Limb (tissue), 2 donors: Measurements from ENCODE around the gene YOD1.

Experiments
- DNase-seq, 2 donors: peaks; one replicate each; pipeline ENCODE4 v3.0.0-alpha.2; 2016; ENCODE audit errors: extremely low spot score in 2 of 2

YOD1 gene

GRCh38 chr1:207051191-207051943 is at the start of gene YOD1:
TSS of gene YOD1 (minus strand) at chr1:207051208. CDS start at chr1:207051030, 178 bp downstream.
- DNase-seq: no peak

GRCh38 chr1:207097871-207098324 is 46.9 kb upstream of the YOD1 start:
- DNase-seq: no peak

GRCh38 chr1:207093944-207094343 is 42.9 kb upstream of the YOD1 start:
- no peak for DNase-seq

GRCh38 chr1:207091200-207091908 is 40.3 kb upstream of the YOD1 start:
- no peak for DNase-seq

- DNase-seq: no peak
Observed at GRCh38 chr1:207089627-207090355, 38.8 kb upstream of the YOD1 start.

- DNase-seq: no peak
Observed at GRCh38 chr1:207088701-207089626, 38.0 kb upstream of the YOD1 start, which contains the start of gene C4BPB. TSS of gene C4BPB (plus strand) at chr1:207088860. CDS start at chr1:207089532, 672 bp downstream.

- DNase-seq: no peak
Observed at GRCh38 chr1:207088161-207088560, 37.2 kb upstream of the YOD1 start.

- no peak for DNase-seq
Observed at GRCh38 chr1:207085887-207086286, 34.9 kb upstream of the YOD1 start.

- DNase-seq: peak; percentile 53 to 70
Observed at GRCh38 chr1:207084701-207085180, 33.7 kb upstream of the YOD1 start.

GRCh38 chr1:207084232-207084631 is 33.2 kb upstream of the YOD1 start:
- no peak for DNase-seq

- no peak for DNase-seq
Observed at GRCh38 chr1:207081806-207082205, 30.8 kb upstream of the YOD1 start.

- DNase-seq: no peak
Observed at GRCh38 chr1:207081088-207081487, 30.1 kb upstream of the YOD1 start.

GRCh38 chr1:207079706-207080241 is 28.8 kb upstream of the YOD1 start:
- DNase-seq: no peak

GRCh38 chr1:207078578-207079132 is 27.6 kb upstream of the YOD1 start:
- DNase-seq: no peak

- DNase-seq: peak; percentile 76 to 82
Observed at GRCh38 chr1:207077470-207078377, 26.7 kb upstream of the YOD1 start.

GRCh38 chr1:207077012-207077411 is 26.0 kb upstream of the YOD1 start:
- no peak for DNase-seq

- DNase-seq: no peak
Observed at GRCh38 chr1:207076181-207076955, 25.4 kb upstream of the YOD1 start.
